Erythroblast (primary cell): Measurements from ENCODE around the gene TUBA4A.
"Not testable (repeated sequence)": the region's sequence is repeated elsewhere in the genome, so short reads cannot be mapped to it uniquely, and the experiment has no call there.

Experiments used
- GATA1 ChIP-seq: IDR thresholded peaks from 2 replicates; pipeline ENCODE4 v1.6.1; 2011; ENCODE audit warnings: low read depth, mild to moderate bottlenecking, control low read depth, low read length, moderate library complexity
- POLR2A ChIP-seq: IDR thresholded peaks from 2 replicates; pipeline ENCODE4 v1.6.1; 2011; ENCODE audit warnings: mild to moderate bottlenecking, low read length

GRCh38 chr2:219258942-219259341 lies 5.2 kb upstream of the TUBA4A start:
- TF ChIP-seq POLR2A, GATA1: not testable (repeated sequence)
